Thyroid gland (tissue), 4 donors: Measurements from ENCODE around the gene MFF. TPM values are rescaled to one million over a fixed set of nuclear protein-coding genes. Genes with fewer than 3 reads are reported as not detected.
"Not testable (repeated sequence)": the region's sequence is repeated elsewhere in the genome, so short reads cannot be mapped to it uniquely, and the experiment has no call there.

ENCODE experiments used
- DNase-seq, 2 donors: peaks; one replicate each; pipeline ENCODE4 v3.0.0-alpha.2; 2019
- H3K27ac ChIP-seq, 3 donors: fragments of 200-600 bp; sonication (generic); 1 replicate in 2 of 3; 2 replicates in 1 of 3; pipeline ENCODE4 v1.5.1; 2016 to 2019; ENCODE audit warnings: mild to moderate bottlenecking in 1 of 3, moderate library complexity in 1 of 3
- H3K27me3 ChIP-seq: fragments of 200-600 bp; sonication (generic); one replicate; pipeline ENCODE4 v1.5.1; 2019
- H3K36me3 ChIP-seq, 2 donors: fragments of 200-600 bp; sonication (generic); one replicate each; pipeline ENCODE4 v1.5.1; 2016 to 2019
- H3K4me1 ChIP-seq, 2 donors: fragments of 200-600 bp; sonication (generic); one replicate each; pipeline ENCODE4 v1.5.1; 2017 to 2019
- H3K4me3 ChIP-seq, 3 donors: fragments of 200-600 bp; sonication (generic); replicated peaks in 1 of 3; 1 replicate in 2 of 3; 2 replicates in 1 of 3; pipeline ENCODE4 v1.5.1; 2016; ENCODE audit warnings: mild to moderate bottlenecking in 1 of 3
- H3K9me3 ChIP-seq: fragments of 200-600 bp; sonication (generic); one replicate; pipeline ENCODE4 v1.5.1; 2017
- CTCF ChIP-seq, 6 experiments: fragments of 200-600 bp in 3 of 6; fragments of 450-650 bp in 3 of 6; sonication (generic) in 3 of 6; IDR thresholded peaks; one replicate each; pipeline ENCODE4 v1.5.1; 2016 to 2019; ENCODE audit warnings: antibody characterized with exemption in 6 of 6, mild to moderate bottlenecking in 2 of 6, inconsistent platforms in 1 of 6, moderate library complexity in 1 of 6
- POLR2A ChIP-seq, 2 donors: fragments of 450-650 bp; IDR thresholded peaks; one replicate each; pipeline ENCODE4 v1.6.1; 2017; ENCODE audit warnings: antibody characterized with exemption in 2 of 2, mild to moderate bottlenecking in 2 of 2, moderate library complexity in 1 of 2
- WGBS, 2 donors: methylation state at CpG; one replicate each; pipeline ENCODE4 v1.1.5; 2017; 5-methylcytosine and 5-hydroxymethylcytosine counted together
- intact Hi-C: fragments of 100-400 bp; cut with DNase I; formaldehyde crosslinking; loops from one replicate; pipeline ENCODE4 v1.15.1; 2023
- total RNA-seq, 4 donors: library from RNA; depleted of rRNA; stranded (reverse); fragments of >200 nt; gene quantifications; one replicate each; pipeline ENCODE4 v1.2.3, GENCODE V29; 2016

MFF gene
- total RNA-seq, 4 donors from 2014 or later: 78.3 to 134 (median 99.7) TPM

- Histone ChIP-seq H3K9me3 (no peaks in the 10 kb centered on the region), H3K27me3 (no peaks in the 10 kb centered on the region), H3K36me3 (no peaks in the 10 kb centered on the region), H3K27ac (no peak within 1 kb of the TSS), H3K4me1 (no peaks in the 10 kb centered on the region), H3K4me3 (no peak within 1 kb of the TSS)
- no peak for DNase-seq
- 89 to 95% methylated on average over 4 of the region's 4 CpGs for WGBS, 2 donors
- intact Hi-C loops: no loop called here
- TF ChIP-seq POLR2A (IDR thresholded peaks at IDR 0.05) (no peak), CTCF (IDR thresholded peaks at IDR 0.05) (no peak)
These were observed 54.0 kb downstream of the MFF start, which contains the start of gene TM4SF20 for GRCh38 chr2:227379095-227379494. TM4SF20 (minus strand) TSS chr2:227379306; CDS start chr2:227379268, 38 bp downstream.

GRCh38 chr2:227382241-227382835, 57.3 kb downstream of the MFF start:
- H3K27me3 ChIP-seq, H3K4me3 ChIP-seq, H3K36me3 ChIP-seq, intact Hi-C loops, H3K4me1 ChIP-seq, H3K9me3 ChIP-seq, DNase-seq, H3K27ac ChIP-seq: not testable (repeated sequence)
- 90 to 93% methylated on average over 2 of the region's 2 CpGs for WGBS, 2 donors

- Histone ChIP-seq H3K36me3 (no peaks in the 10 kb centered on the region), H3K27me3 (no peaks in the 10 kb centered on the region), H3K4me3 (no peak overlapping the region), H3K4me1 (no peaks in the 10 kb centered on the region), H3K27ac (no peak overlapping the region), H3K9me3 (no peaks in the 10 kb centered on the region)
- 68 to 78% methylated on average over 3 of the region's 3 CpGs for WGBS, 2 donors
- intact Hi-C loops: no loop called here
- no peak for DNase-seq
- TF ChIP-seq POLR2A (IDR thresholded peaks at IDR 0.05): no peak
- no peak for TF ChIP-seq CTCF (IDR thresholded peaks at IDR 0.05)
These were observed 58.6 kb downstream of the MFF start for GRCh38 chr2:227383686-227384085.

- intact Hi-C loops: no loop called here
- Histone ChIP-seq H3K4me1 (no peaks in the 10 kb centered on the region), H3K4me3 (no peak overlapping the region), H3K9me3 (no peaks in the 10 kb centered on the region), H3K36me3 (no peaks in the 10 kb centered on the region), H3K27ac (no peak overlapping the region), H3K27me3 (no peaks in the 10 kb centered on the region)
- DNase-seq: no peak
- WGBS, 2 donors: 81 to 87% methylated on average over 6 of the region's 6 CpGs
- TF ChIP-seq POLR2A (IDR thresholded peaks at IDR 0.05): no peak
- no peak for TF ChIP-seq CTCF (IDR thresholded peaks at IDR 0.05)
These were observed 61.6 kb downstream of the MFF start for GRCh38 chr2:227386630-227387029.

GRCh38 chr2:227387583-227387982, 62.5 kb downstream of the MFF start, which contains the start of gene SCYGR1:
SCYGR1 (minus strand) TSS chr2:227387949; CDS start chr2:227387949, 0 bp downstream.
- WGBS, 2 donors: 79% methylated on average over 2 of the region's 7 CpGs; no CpG with 5 or more reads in 1 of the 2 donors
- H3K4me3 ChIP-seq, H3K36me3 ChIP-seq, H3K9me3 ChIP-seq, H3K4me1 ChIP-seq, intact Hi-C loops, DNase-seq, H3K27ac ChIP-seq, H3K27me3 ChIP-seq: not testable (repeated sequence)

GRCh38 chr2:227388537-227389011, 63.5 kb downstream of the MFF start:
- Histone ChIP-seq H3K9me3 (no peaks in the 10 kb centered on the region), H3K4me1 (no peaks in the 10 kb centered on the region), H3K27me3 (no peaks in the 10 kb centered on the region), H3K36me3 (no peaks in the 10 kb centered on the region), H3K4me3 (no peak overlapping the region), H3K27ac (no peak overlapping the region)
- DNase-seq: no peak
- intact Hi-C loops: no loop called here
- TF ChIP-seq CTCF (IDR thresholded peaks at IDR 0.05) (no peak), POLR2A (IDR thresholded peaks at IDR 0.05) (no peak)
- WGBS, 2 donors: 75 to 94% methylated on average over 7 of the region's 7 CpGs
